Fibroblast of lung (primary cell): ENCODE results near the gene EID2B.

Experiments
- EZH2 ChIP-seq: IDR thresholded peaks from 2 replicates; pipeline ENCODE4 v1.5.1; 2012; ENCODE audit warnings: low read length, control low read depth, mild to moderate bottlenecking; ENCODE audit errors: missing control alignments
- TF ChIP-seq, protein P1 (sequence below), 2 donors: IDR thresholded peaks in 1 of 2; conservative IDR thresholded peaks in 1 of 2; 1 replicate in 1 of 2; 2 replicates in 1 of 2; pipeline ENCODE4 v1.5.1; 2011 to 2012; ENCODE audit warnings: low read length in 2 of 2, control low read depth in 1 of 2, inconsistent platforms in 1 of 2, low read depth in 1 of 2, mild to moderate bottlenecking in 1 of 2

DNA sequence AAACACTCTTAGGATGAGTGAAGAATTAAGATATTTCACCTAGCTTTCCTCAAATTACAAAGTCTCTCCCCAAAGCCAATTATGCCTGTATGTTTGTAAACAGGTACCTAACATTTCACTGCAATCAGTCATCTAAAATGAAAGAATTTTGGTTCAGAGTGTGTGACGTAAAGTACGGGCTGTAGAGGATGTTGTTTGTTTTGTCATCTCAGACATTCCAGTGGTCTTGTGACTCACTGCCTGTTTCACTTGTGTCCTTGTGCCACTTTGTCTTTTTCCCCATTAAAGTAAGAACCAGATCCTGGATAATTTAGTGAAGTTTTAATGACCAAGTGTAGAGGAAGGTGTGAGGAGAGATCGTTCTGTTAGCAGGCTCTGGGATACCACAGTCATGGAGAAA is 36.0 kb upstream of the EID2B start:
- TF ChIP-seq, protein P1, sequence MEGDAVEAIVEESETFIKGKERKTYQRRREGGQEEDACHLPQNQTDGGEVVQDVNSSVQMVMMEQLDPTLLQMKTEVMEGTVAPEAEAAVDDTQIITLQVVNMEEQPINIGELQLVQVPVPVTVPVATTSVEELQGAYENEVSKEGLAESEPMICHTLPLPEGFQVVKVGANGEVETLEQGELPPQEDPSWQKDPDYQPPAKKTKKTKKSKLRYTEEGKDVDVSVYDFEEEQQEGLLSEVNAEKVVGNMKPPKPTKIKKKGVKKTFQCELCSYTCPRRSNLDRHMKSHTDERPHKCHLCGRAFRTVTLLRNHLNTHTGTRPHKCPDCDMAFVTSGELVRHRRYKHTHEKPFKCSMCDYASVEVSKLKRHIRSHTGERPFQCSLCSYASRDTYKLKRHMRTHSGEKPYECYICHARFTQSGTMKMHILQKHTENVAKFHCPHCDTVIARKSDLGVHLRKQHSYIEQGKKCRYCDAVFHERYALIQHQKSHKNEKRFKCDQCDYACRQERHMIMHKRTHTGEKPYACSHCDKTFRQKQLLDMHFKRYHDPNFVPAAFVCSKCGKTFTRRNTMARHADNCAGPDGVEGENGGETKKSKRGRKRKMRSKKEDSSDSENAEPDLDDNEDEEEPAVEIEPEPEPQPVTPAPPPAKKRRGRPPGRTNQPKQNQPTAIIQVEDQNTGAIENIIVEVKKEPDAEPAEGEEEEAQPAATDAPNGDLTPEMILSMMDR (conservative IDR thresholded peaks at IDR 0.05 in 1 of 2, IDR thresholded peaks at IDR 0.05 in 1 of 2; ENCODE audit: low read depth in 1 of 2, low read length in 2 of 2) = no peak
- no peak for TF ChIP-seq EZH2
